DMS79 (cell line): Measurements from ENCODE around the gene COL5A1.

ENCODE experiments used
- DNase-seq: peaks from one replicate; lab custom pipeline; 2025; lab: John Stamatoyannopoulos, UW

Gene COL5A1

GRCh38 chr9:134743853-134744252, 102.2 kb downstream of the COL5A1 start:
- no peak for DNase-seq

- no peak for DNase-seq
These were observed 103.0 kb downstream of the COL5A1 start for GRCh38 chr9:134744385-134745295.

GRCh38 chr9:134747951-134748489, 106.4 kb downstream of the COL5A1 start:
- DNase-seq, result no peak

GRCh38 chr9:134748591-134748990, 107.0 kb downstream of the COL5A1 start:
- DNase-seq, result no peak

GRCh38 chr9:134750450-134751155, 109.0 kb downstream of the COL5A1 start:
- no peak for DNase-seq

GRCh38 chr9:134751622-134752021, 110.0 kb downstream of the COL5A1 start:
- no peak for DNase-seq

GRCh38 chr9:134752471-134753168, 111.0 kb downstream of the COL5A1 start:
- no peak for DNase-seq

- no peak for DNase-seq
These were observed 111.6 kb downstream of the COL5A1 start for GRCh38 chr9:134753191-134753590.

GRCh38 chr9:134755221-134755907, 113.8 kb downstream of the COL5A1 start:
- DNase-seq, result no peak

GRCh38 chr9:134756098-134756497, 114.5 kb downstream of the COL5A1 start:
- no peak for DNase-seq

GRCh38 chr9:134757216-134757975, 115.8 kb downstream of the COL5A1 start:
- peak; percentile 7 for DNase-seq

- no peak for DNase-seq
These were observed 117.5 kb downstream of the COL5A1 start for GRCh38 chr9:134758949-134759607.

GRCh38 chr9:134759913-134760312, 118.3 kb downstream of the COL5A1 start:
- DNase-seq, result no peak

- DNase-seq, result no peak
These were observed 119.3 kb downstream of the COL5A1 start for GRCh38 chr9:134760750-134761420.

- peak; percentile 39 for DNase-seq
These were observed 123.1 kb downstream of the COL5A1 start for GRCh38 chr9:134764473-134765269.

- no peak for DNase-seq
These were observed 124.2 kb downstream of the COL5A1 start for GRCh38 chr9:134765785-134766184.

- no peak for DNase-seq
These were observed 125.0 kb downstream of the COL5A1 start for GRCh38 chr9:134766587-134766986.

GRCh38 chr9:134768332-134768708, 126.7 kb downstream of the COL5A1 start:
- no peak for DNase-seq
